Measurements from ENCODE around the gene TECTA.

TECTA gene

GRCh38 chr11:121100943-121101342 lies at the start of gene TECTA:
Gene TECTA (plus strand): TSS chr11:121101243. CDS start chr11:121102666, 1,423 bp downstream.
- Histone ChIP-seq H3K9me3 (ENCODE audit: low read length) (no peaks in the 10 kb centered on the region), H3K27me3 (ENCODE audit: control insufficient read depth in 1 of 2, insufficient read depth in 2 of 2, low read length in 2 of 2) (no peaks in the 10 kb centered on the region), H3K4me3 (ENCODE audit: low read depth in 1 of 2, low read length in 2 of 2) (no peak within 1 kb of the TSS), H3K36me3 (ENCODE audit: insufficient read depth, low read length) (no peaks in the 10 kb centered on the region), H3K27ac (ENCODE audit: low read depth, low read length) (no peak within 1 kb of the TSS), H3K9ac (ENCODE audit: low read length) (no peak within 1 kb of the TSS), H3K4me1 (ENCODE audit: insufficient read depth, low read length) (peaks cover 12% of the 10 kb centered on the region)

- Histone ChIP-seq H3K27me3 (ENCODE audit: control insufficient read depth in 1 of 2, insufficient read depth in 2 of 2, low read length in 2 of 2) (no peaks in the 10 kb centered on the region), H3K36me3 (ENCODE audit: insufficient read depth, low read length) (peaks cover 33% of the 10 kb centered on the region), H3K9ac (ENCODE audit: low read length) (no peak overlapping the region), H3K9me3 (ENCODE audit: low read length) (no peaks in the 10 kb centered on the region), H3K4me1 (ENCODE audit: insufficient read depth, low read length) (no peaks in the 10 kb centered on the region), H3K4me3 (ENCODE audit: low read depth in 1 of 2, low read length in 2 of 2) (no peak overlapping the region), H3K27ac (ENCODE audit: low read depth, low read length) (no peak overlapping the region)
Measured at GRCh38 chr11:121053244-121053643, 47.8 kb upstream of the TECTA start.

- Histone ChIP-seq H3K36me3 (ENCODE audit: insufficient read depth, low read length) (peaks cover 36% of the 10 kb centered on the region), H3K9me3 (ENCODE audit: low read length) (no peaks in the 10 kb centered on the region), H3K27ac (ENCODE audit: low read depth, low read length) (no peak overlapping the region), H3K9ac (ENCODE audit: low read length) (no peak overlapping the region), H3K27me3 (ENCODE audit: control insufficient read depth in 1 of 2, insufficient read depth in 2 of 2, low read length in 2 of 2) (no peaks in the 10 kb centered on the region), H3K4me3 (ENCODE audit: low read depth in 1 of 2, low read length in 2 of 2) (no peak overlapping the region), H3K4me1 (ENCODE audit: insufficient read depth, low read length) (no peaks in the 10 kb centered on the region)
Measured at GRCh38 chr11:121054266-121054665, 46.8 kb upstream of the TECTA start.

- Histone ChIP-seq H3K27ac (ENCODE audit: low read depth, low read length) (no peak overlapping the region), H3K4me1 (ENCODE audit: insufficient read depth, low read length) (no peaks in the 10 kb centered on the region), H3K27me3 (ENCODE audit: control insufficient read depth in 1 of 2, insufficient read depth in 2 of 2, low read length in 2 of 2) (no peaks in the 10 kb centered on the region), H3K9ac (ENCODE audit: low read length) (no peak overlapping the region), H3K4me3 (ENCODE audit: low read depth in 1 of 2, low read length in 2 of 2) (no peak overlapping the region), H3K9me3 (ENCODE audit: low read length) (no peaks in the 10 kb centered on the region), H3K36me3 (ENCODE audit: insufficient read depth, low read length) (peaks cover 36% of the 10 kb centered on the region)
Measured at GRCh38 chr11:121055076-121055475, 46.0 kb upstream of the TECTA start.

- H3K4me3 ChIP-seq (ENCODE audit: low read depth in 1 of 2, low read length in 2 of 2) = no peak overlapping the region
- no peak overlapping the region for H3K9ac ChIP-seq (ENCODE audit: low read length)
- no peak overlapping the region for H3K27ac ChIP-seq (ENCODE audit: low read depth, low read length)
- no peaks in the 10 kb centered on the region for H3K27me3 ChIP-seq (ENCODE audit: control insufficient read depth in 1 of 2, insufficient read depth in 2 of 2, low read length in 2 of 2)
- H3K9me3 ChIP-seq (ENCODE audit: low read length) = no peaks in the 10 kb centered on the region
- peaks cover 30% of the 10 kb centered on the region for H3K36me3 ChIP-seq (ENCODE audit: insufficient read depth, low read length)
- H3K4me1 ChIP-seq (ENCODE audit: insufficient read depth, low read length) = no peaks in the 10 kb centered on the region
Measured at GRCh38 chr11:121057922-121058321, 43.1 kb upstream of the TECTA start.

- no peak overlapping the region for H3K27ac ChIP-seq (ENCODE audit: low read depth, low read length)
- H3K4me1 ChIP-seq (ENCODE audit: insufficient read depth, low read length) = no peaks in the 10 kb centered on the region
- H3K4me3 ChIP-seq (ENCODE audit: low read depth in 1 of 2, low read length in 2 of 2) = no peak overlapping the region
- H3K36me3 ChIP-seq (ENCODE audit: insufficient read depth, low read length) = peaks cover 20% of the 10 kb centered on the region
- H3K9ac ChIP-seq (ENCODE audit: low read length) = no peak overlapping the region
- no peaks in the 10 kb centered on the region for H3K9me3 ChIP-seq (ENCODE audit: low read length)
- no peaks in the 10 kb centered on the region for H3K27me3 ChIP-seq (ENCODE audit: control insufficient read depth in 1 of 2, insufficient read depth in 2 of 2, low read length in 2 of 2)
Measured at GRCh38 chr11:121058941-121059340, 42.1 kb upstream of the TECTA start.

GRCh38 chr11:121059605-121060004 lies 41.4 kb upstream of the TECTA start:
- Histone ChIP-seq H3K27me3 (ENCODE audit: control insufficient read depth in 1 of 2, insufficient read depth in 2 of 2, low read length in 2 of 2) (no peaks in the 10 kb centered on the region), H3K27ac (ENCODE audit: low read depth, low read length) (no peak overlapping the region), H3K4me3 (ENCODE audit: low read depth in 1 of 2, low read length in 2 of 2) (no peak overlapping the region), H3K9ac (ENCODE audit: low read length) (no peak overlapping the region), H3K9me3 (ENCODE audit: low read length) (no peaks in the 10 kb centered on the region), H3K36me3 (ENCODE audit: insufficient read depth, low read length) (peaks cover 19% of the 10 kb centered on the region), H3K4me1 (ENCODE audit: insufficient read depth, low read length) (no peaks in the 10 kb centered on the region)

- Histone ChIP-seq H3K36me3 (ENCODE audit: insufficient read depth, low read length) (peaks cover 18% of the 10 kb centered on the region), H3K4me3 (ENCODE audit: low read depth in 1 of 2, low read length in 2 of 2) (no peak overlapping the region), H3K9ac (ENCODE audit: low read length) (no peak overlapping the region), H3K27me3 (ENCODE audit: control insufficient read depth in 1 of 2, insufficient read depth in 2 of 2, low read length in 2 of 2) (no peaks in the 10 kb centered on the region), H3K9me3 (ENCODE audit: low read length) (no peaks in the 10 kb centered on the region), H3K4me1 (ENCODE audit: insufficient read depth, low read length) (no peaks in the 10 kb centered on the region), H3K27ac (ENCODE audit: low read depth, low read length) (no peak overlapping the region)
Measured at GRCh38 chr11:121063728-121064127, 37.3 kb upstream of the TECTA start.

- Histone ChIP-seq H3K4me3 (ENCODE audit: low read depth in 1 of 2, low read length in 2 of 2) (no peak overlapping the region), H3K9ac (ENCODE audit: low read length) (no peak overlapping the region), H3K4me1 (ENCODE audit: insufficient read depth, low read length) (peaks cover under 1% of the 10 kb centered on the region), H3K27me3 (ENCODE audit: control insufficient read depth in 1 of 2, insufficient read depth in 2 of 2, low read length in 2 of 2) (no peaks in the 10 kb centered on the region), H3K27ac (ENCODE audit: low read depth, low read length) (no peak overlapping the region), H3K9me3 (ENCODE audit: low read length) (no peaks in the 10 kb centered on the region), H3K36me3 (ENCODE audit: insufficient read depth, low read length) (peaks cover 18% of the 10 kb centered on the region)
Measured at GRCh38 chr11:121066623-121067022, 34.4 kb upstream of the TECTA start.

GRCh38 chr11:121067026-121067425 lies 34.0 kb upstream of the TECTA start:
- H3K4me3 ChIP-seq (ENCODE audit: low read depth in 1 of 2, low read length in 2 of 2) = no peak overlapping the region
- H3K27ac ChIP-seq (ENCODE audit: low read depth, low read length) = no peak overlapping the region
- H3K9ac ChIP-seq (ENCODE audit: low read length) = no peak overlapping the region
- H3K36me3 ChIP-seq (ENCODE audit: insufficient read depth, low read length) = peaks cover 18% of the 10 kb centered on the region
- no peaks in the 10 kb centered on the region for H3K9me3 ChIP-seq (ENCODE audit: low read length)
- H3K4me1 ChIP-seq (ENCODE audit: insufficient read depth, low read length) = peaks cover 4% of the 10 kb centered on the region
- H3K27me3 ChIP-seq (ENCODE audit: control insufficient read depth in 1 of 2, insufficient read depth in 2 of 2, low read length in 2 of 2) = no peaks in the 10 kb centered on the region

GRCh38 chr11:121067453-121067852 lies 33.6 kb upstream of the TECTA start:
- H3K4me3 ChIP-seq (ENCODE audit: low read depth in 1 of 2, low read length in 2 of 2) = no peak overlapping the region
- H3K27me3 ChIP-seq (ENCODE audit: control insufficient read depth in 1 of 2, insufficient read depth in 2 of 2, low read length in 2 of 2) = no peaks in the 10 kb centered on the region
- peaks cover 18% of the 10 kb centered on the region for H3K36me3 ChIP-seq (ENCODE audit: insufficient read depth, low read length)
- no peak overlapping the region for H3K27ac ChIP-seq (ENCODE audit: low read depth, low read length)
- H3K9ac ChIP-seq (ENCODE audit: low read length) = no peak overlapping the region
- peaks cover 5% of the 10 kb centered on the region for H3K4me1 ChIP-seq (ENCODE audit: insufficient read depth, low read length)
- H3K9me3 ChIP-seq (ENCODE audit: low read length) = no peaks in the 10 kb centered on the region

GRCh38 chr11:121067962-121068647 lies 32.9 kb upstream of the TECTA start:
- H3K36me3 ChIP-seq (ENCODE audit: insufficient read depth, low read length) = peaks cover 18% of the 10 kb centered on the region
- H3K4me1 ChIP-seq (ENCODE audit: insufficient read depth, low read length) = peaks cover 5% of the 10 kb centered on the region
- no peak overlapping the region for H3K27ac ChIP-seq (ENCODE audit: low read depth, low read length)
- H3K9ac ChIP-seq (ENCODE audit: low read length) = no peak overlapping the region
- H3K9me3 ChIP-seq (ENCODE audit: low read length) = no peaks in the 10 kb centered on the region
- H3K27me3 ChIP-seq (ENCODE audit: control insufficient read depth in 1 of 2, insufficient read depth in 2 of 2, low read length in 2 of 2) = no peaks in the 10 kb centered on the region
- H3K4me3 ChIP-seq (ENCODE audit: low read depth in 1 of 2, low read length in 2 of 2) = no peak overlapping the region
